ENCODE results near the gene KLHL15. TPM values are rescaled to one million over a fixed set of nuclear protein-coding genes. Genes with fewer than 3 reads are reported as not detected.
"Not testable (repeated sequence)": the region's sequence is repeated elsewhere in the genome, so short reads cannot be mapped to it uniquely, and the experiment has no call there.

Gene KLHL15
- polyA plus RNA-seq, 4 donors = 14.0 to 18.2 (median 17.6) TPM

GRCh38 chrX:24018809-24019208 is 8.2 kb downstream of the KLHL15 start:
- DNase-seq (ENCODE audit: low read depth in 4 of 4, low spot score in 3 of 4) = no peak

- no peak for DNase-seq (ENCODE audit: low read depth in 4 of 4, low spot score in 3 of 4)
Measured at GRCh38 chrX:24017674-24018073, 9.3 kb downstream of the KLHL15 start.

GRCh38 chrX:24014388-24015018 is 12.5 kb downstream of the KLHL15 start:
- no peak for DNase-seq (ENCODE audit: low read depth in 4 of 4, low spot score in 3 of 4)

GRCh38 chrX:24012266-24012665 is 14.7 kb downstream of the KLHL15 start:
- DNase-seq (ENCODE audit: low read depth in 4 of 4, low spot score in 3 of 4) = no peak

GRCh38 chrX:24005867-24006266 is 21.1 kb downstream of the KLHL15 start:
- no peak for DNase-seq (ENCODE audit: low read depth in 4 of 4, low spot score in 3 of 4)

GRCh38 chrX:24005028-24005427 is 22.0 kb downstream of the KLHL15 start:
- no peak for DNase-seq (ENCODE audit: low read depth in 4 of 4, low spot score in 3 of 4)

GRCh38 chrX:24002792-24003191 is 24.2 kb downstream of the KLHL15 start:
- no peak for DNase-seq (ENCODE audit: low read depth in 4 of 4, low spot score in 3 of 4)

GRCh38 chrX:24002167-24002566 is 24.8 kb downstream of the KLHL15 start:
- no peak for DNase-seq (ENCODE audit: low read depth in 4 of 4, low spot score in 3 of 4)

- DNase-seq (ENCODE audit: low read depth in 4 of 4, low spot score in 3 of 4) = no peak
Measured at GRCh38 chrX:23999671-24000070, 27.3 kb downstream of the KLHL15 start.

- DNase-seq (ENCODE audit: low read depth in 4 of 4, low spot score in 3 of 4) = no peak
Measured at GRCh38 chrX:23993012-23993633, 33.9 kb downstream of the KLHL15 start.

GRCh38 chrX:23992431-23992830 is 34.6 kb downstream of the KLHL15 start:
- no peak for DNase-seq (ENCODE audit: low read depth in 4 of 4, low spot score in 3 of 4)

GRCh38 chrX:23990455-23990854 is 36.5 kb downstream of the KLHL15 start:
- no peak for DNase-seq (ENCODE audit: low read depth in 4 of 4, low spot score in 3 of 4)

GRCh38 chrX:23989689-23990088 is 37.3 kb downstream of the KLHL15 start:
- DNase-seq (ENCODE audit: low read depth in 4 of 4, low spot score in 3 of 4) = no peak

GRCh38 chrX:23982891-23983290 is 44.1 kb downstream of the KLHL15 start:
- no peak for DNase-seq (ENCODE audit: low read depth in 4 of 4, low spot score in 3 of 4)

- DNase-seq (ENCODE audit: low read depth in 4 of 4, low spot score in 3 of 4) = no peak
Measured at GRCh38 chrX:23981711-23982110, 45.3 kb downstream of the KLHL15 start.

- DNase-seq (ENCODE audit: low read depth in 4 of 4, low spot score in 3 of 4) = no peak
Measured at GRCh38 chrX:23981222-23981621, 45.8 kb downstream of the KLHL15 start.

GRCh38 chrX:23980011-23980441 is 47.0 kb downstream of the KLHL15 start:
- DNase-seq (ENCODE audit: low read depth in 4 of 4, low spot score in 3 of 4) = peak in 2 of 4 donors; percentile 10

- DNase-seq (ENCODE audit: low read depth in 4 of 4, low spot score in 3 of 4) = no peak
Measured at GRCh38 chrX:23978491-23978890, 48.5 kb downstream of the KLHL15 start.

- not testable (repeated sequence) for DNase-seq (ENCODE audit: low read depth in 4 of 4, low spot score in 3 of 4)
Measured at GRCh38 chrX:23965630-23966029, 61.4 kb downstream of the KLHL15 start.

GRCh38 chrX:23964191-23964590 is 62.8 kb downstream of the KLHL15 start:
- no peak for DNase-seq (ENCODE audit: low read depth in 4 of 4, low spot score in 3 of 4)

GRCh38 chrX:23959781-23960180 is 67.2 kb downstream of the KLHL15 start:
- no peak for DNase-seq (ENCODE audit: low read depth in 4 of 4, low spot score in 3 of 4)

- no peak for DNase-seq (ENCODE audit: low read depth in 4 of 4, low spot score in 3 of 4)
Measured at GRCh38 chrX:23954396-23954795, 72.6 kb downstream of the KLHL15 start.

- DNase-seq (ENCODE audit: low read depth in 4 of 4, low spot score in 3 of 4) = no peak
Measured at GRCh38 chrX:23953908-23954269, 73.1 kb downstream of the KLHL15 start.

Data from right renal pelvis (tissue), 4 donors.